Retinal pigment epithelial cell (primary cell): ENCODE measurements around the gene STK33.

Experiments used
- DNase-seq: peaks from one replicate; pipeline ENCODE4 v3.0.0-alpha.2; 2010; ENCODE audit warnings: low read depth
- H3K4me3 ChIP-seq: 2 replicates; pipeline ENCODE4 v1.5.1; 2011; ENCODE audit warnings: mild to moderate bottlenecking, low read length, control low read depth, moderate library complexity
- CTCF ChIP-seq: conservative IDR thresholded peaks from 2 replicates; pipeline ENCODE4 v1.5.1; 2011; ENCODE audit warnings: low read depth, low read length, control low read depth, inconsistent platforms

Gene STK33

DNA sequence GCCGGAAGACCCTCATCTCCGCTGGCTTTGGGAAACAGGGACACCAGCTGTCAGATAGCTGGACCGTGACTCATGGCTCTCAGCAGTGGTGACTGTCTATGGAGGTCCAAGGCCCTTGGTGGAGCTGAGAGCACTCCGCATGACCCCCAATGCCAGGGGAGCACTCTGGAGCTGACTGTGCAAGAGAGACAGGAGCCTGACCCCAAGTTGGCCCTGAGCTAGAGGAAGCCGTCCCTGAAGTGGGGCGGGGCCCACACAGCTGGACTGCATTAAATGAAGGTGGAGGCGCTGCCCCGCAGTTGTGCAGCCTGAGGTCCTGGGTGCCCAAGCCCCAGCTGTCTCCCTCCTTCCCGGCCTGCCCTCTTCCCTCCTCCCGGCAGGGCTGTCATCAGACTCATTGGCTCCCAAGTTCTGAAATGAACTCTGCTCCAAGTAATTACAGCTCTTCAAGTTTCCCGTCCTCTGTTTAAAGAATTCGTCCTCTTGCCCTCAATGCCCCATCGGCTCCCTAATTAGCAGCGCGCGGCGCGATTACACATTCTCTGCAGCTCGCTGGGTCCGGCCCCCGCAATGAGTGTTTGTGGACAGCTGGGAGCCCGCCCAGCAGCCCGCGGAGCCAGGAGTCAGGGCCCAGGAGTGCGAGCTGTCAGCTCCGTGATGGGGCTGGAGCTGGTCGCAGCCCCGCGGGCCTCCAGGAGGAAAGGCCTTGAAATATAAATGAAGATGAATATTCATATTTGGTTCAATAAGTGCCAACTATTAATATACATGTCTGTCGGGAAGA lies 237.1 kb downstream of the STK33 start:
- H3K4me3 ChIP-seq, result no peak overlapping the region
- DNase-seq, result no peak
- TF ChIP-seq CTCF, result no peak

GRCh38 chr11:8356216-8356615 lies 237.8 kb downstream of the STK33 start:
- H3K4me3 ChIP-seq, result no peak overlapping the region
- no peak for TF ChIP-seq CTCF
- DNase-seq, result no peak

- no peak for DNase-seq
- H3K4me3 ChIP-seq, result no peak overlapping the region
- no peak for TF ChIP-seq CTCF
Measured at GRCh38 chr11:8355416-8355742, 238.6 kb downstream of the STK33 start.

DNA sequence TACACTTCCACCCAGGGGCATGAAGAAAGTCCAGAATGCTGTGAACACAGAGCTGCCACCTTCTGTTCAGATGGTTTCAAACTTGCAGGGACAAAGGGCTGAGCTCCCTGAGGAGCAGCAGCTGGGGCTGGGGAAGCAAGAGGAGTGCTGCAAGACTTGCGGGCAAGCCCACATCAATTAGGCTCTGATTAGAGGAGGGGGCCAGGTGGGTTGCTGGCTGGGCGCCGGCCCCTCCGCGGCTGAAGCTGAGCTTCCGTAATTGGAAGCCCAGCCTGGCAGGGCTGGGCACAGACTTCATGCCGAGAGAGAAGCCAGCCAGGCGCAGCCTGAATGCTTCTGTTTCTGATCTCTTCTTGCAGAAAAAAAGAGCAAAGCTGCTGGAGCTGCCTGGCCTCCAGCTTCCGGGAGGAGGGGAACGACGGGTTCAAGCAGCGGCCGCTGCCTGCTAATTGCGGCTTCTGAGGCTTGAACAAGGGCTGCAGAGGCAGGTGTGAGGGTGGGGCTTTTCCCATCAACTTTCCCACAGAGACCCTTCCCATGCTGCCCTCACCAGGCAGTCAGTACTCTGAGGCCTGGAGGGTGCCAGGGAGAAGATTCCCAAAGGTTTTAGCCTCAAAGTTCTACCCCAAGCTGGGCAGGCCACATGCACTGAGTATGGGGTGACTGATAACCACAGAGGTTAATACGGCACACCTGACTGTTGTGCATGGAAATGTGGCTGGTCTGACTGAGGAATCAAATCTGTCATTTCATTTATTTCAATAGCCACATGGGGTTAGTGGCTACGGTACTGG lies 239.2 kb downstream of the STK33 start:
- peak; percentile 38 for TF ChIP-seq CTCF
- DNase-seq, result no peak
- peak overlapping the region; percentile 26 for H3K4me3 ChIP-seq

DNA sequence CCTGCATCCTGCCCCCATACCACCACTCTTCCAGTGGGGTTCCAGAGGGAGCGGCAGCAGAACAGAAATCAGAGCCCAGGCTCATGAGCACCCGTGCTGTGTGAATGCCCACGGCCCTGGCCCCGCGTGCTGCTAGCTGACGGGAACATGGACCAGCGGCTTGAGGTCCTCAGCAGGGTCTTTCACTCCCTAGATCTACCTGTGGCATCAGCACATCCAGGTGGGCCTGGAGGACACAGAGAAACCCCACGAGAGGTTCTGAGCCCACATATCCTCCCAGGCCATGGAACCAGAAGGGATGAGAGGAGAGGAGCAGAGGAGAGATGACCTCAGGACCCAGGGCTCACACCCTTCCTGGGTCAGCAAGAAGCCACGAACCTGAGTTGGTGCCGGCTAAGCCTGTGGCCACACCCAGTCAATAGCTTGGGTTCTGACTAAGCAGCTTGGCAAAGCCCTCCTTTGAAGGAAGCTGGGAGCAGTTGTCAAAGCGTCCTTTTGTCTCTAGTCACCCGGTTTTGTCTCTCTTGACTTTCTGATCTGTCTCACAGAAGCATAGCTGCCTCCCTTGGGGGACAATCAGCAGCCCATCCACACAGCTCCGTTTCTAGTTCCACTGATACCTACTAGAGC lies 241.0 kb downstream of the STK33 start:
- TF ChIP-seq CTCF, result no peak
- no peak overlapping the region for H3K4me3 ChIP-seq
- no peak for DNase-seq

DNA sequence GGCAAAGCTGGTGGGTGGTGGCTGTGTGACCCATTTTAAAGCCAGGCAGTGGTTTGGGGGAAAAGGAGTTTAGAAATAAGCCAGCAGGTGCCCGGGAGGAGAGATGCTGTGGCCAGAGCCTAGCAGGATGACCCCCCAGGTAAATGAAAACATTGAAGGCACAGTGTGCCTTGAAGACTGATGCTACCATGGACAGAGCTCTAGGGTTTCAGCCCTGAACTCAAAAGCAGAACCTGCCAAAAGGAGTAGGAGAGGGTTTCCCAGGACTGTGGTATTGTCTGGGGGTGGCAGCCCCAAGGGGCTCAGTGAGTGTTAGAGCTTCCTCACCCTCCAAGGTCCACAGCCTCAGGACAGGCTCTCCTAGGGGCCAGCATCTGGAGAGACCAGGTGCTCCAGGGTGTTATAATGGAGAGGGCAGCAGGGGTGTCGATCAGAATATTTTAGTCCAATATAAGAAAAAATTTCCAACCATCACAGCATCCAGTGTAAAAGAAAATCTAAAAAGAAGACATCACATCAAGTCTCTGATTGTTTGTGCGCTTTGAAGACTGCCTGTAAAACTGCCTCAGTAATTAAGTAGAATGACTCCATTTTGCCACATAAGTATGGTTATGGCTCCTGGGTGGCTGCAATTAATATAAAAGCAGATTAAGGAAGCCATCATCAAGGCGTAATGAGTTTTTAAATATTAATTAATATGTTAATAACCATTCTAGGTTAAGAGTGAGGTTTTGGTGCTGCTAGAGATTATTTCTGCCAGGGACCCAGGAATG lies 241.7 kb downstream of the STK33 start:
- no peak overlapping the region for H3K4me3 ChIP-seq
- TF ChIP-seq CTCF, result no peak
- no peak for DNase-seq
